Measurements from ENCODE around the gene DNASE1L3.

DNA sequence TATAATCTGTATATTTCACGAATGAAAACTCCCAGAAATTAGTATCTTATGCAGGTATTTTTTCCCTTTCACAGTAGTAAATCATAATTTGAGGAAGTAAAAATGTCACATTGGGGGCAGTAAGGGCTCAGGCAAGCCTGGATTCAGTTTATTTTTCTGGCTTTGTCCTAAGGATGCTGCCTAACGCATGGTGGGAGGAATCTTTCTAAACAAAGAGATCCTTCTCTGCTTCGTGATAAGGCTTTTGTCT, 35.7 kb downstream of the DNASE1L3 start:
- TF ChIP-seq, protein P1, sequence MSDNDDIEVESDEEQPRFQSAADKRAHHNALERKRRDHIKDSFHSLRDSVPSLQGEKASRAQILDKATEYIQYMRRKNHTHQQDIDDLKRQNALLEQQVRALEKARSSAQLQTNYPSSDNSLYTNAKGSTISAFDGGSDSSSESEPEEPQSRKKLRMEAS (IDR thresholded peaks at IDR 0.05) = no peak
- TF ChIP-seq KDM5A (IDR thresholded peaks at IDR 0.05) = no peak
- TF ChIP-seq, protein P2, sequence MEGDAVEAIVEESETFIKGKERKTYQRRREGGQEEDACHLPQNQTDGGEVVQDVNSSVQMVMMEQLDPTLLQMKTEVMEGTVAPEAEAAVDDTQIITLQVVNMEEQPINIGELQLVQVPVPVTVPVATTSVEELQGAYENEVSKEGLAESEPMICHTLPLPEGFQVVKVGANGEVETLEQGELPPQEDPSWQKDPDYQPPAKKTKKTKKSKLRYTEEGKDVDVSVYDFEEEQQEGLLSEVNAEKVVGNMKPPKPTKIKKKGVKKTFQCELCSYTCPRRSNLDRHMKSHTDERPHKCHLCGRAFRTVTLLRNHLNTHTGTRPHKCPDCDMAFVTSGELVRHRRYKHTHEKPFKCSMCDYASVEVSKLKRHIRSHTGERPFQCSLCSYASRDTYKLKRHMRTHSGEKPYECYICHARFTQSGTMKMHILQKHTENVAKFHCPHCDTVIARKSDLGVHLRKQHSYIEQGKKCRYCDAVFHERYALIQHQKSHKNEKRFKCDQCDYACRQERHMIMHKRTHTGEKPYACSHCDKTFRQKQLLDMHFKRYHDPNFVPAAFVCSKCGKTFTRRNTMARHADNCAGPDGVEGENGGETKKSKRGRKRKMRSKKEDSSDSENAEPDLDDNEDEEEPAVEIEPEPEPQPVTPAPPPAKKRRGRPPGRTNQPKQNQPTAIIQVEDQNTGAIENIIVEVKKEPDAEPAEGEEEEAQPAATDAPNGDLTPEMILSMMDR (IDR thresholded peaks at IDR 0.05) = no peak
- no peak for TF ChIP-seq SMC3 (IDR thresholded peaks at IDR 0.05)

Data from A549 (cell line).